K562 (cell line): ENCODE results near the gene NABP2. TPM values are rescaled to one million over a fixed set of nuclear protein-coding genes. Genes with fewer than 3 reads are reported as not detected.

Experiments used
- ADNP ChIP-seq: fragments of 200-800 bp; sonication (Bioruptor generic); IDR thresholded peaks from 2 replicates; pipeline ENCODE4 v1.6.1; 2016; ENCODE audit warnings: missing genetic modification characterization, missing compliant biosample characterization
- ARID2 ChIP-seq: fragments of 450-650 bp; IDR thresholded peaks from 2 replicates; pipeline ENCODE4 v1.6.1; 2017; ENCODE audit warnings: antibody characterized with exemption, mild to moderate bottlenecking
- BRF1 ChIP-seq: IDR thresholded peaks from 3 replicates; pipeline ENCODE4 v1.6.1; 2011; ENCODE audit warnings: borderline replicate concordance, mild to moderate bottlenecking; ENCODE audit not compliant: insufficient read length; ENCODE audit errors: extremely low read depth
- EZH2 ChIP-seq: IDR thresholded peaks from 2 replicates; pipeline ENCODE4 v1.6.1; 2012; ENCODE audit warnings: low read depth, mild to moderate bottlenecking, inconsistent platforms, low read length, borderline replicate concordance
- FIP1L1 ChIP-seq: fragments of 200-400 bp; formaldehyde crosslinking; IDR thresholded peaks from 2 replicates; pipeline ENCODE4 v1.6.1; 2018; ENCODE audit warnings: mild to moderate bottlenecking, low read depth, low read length; ENCODE audit not compliant: poor library complexity, severe bottlenecking
- FOXP1 ChIP-seq: sonication (generic); formaldehyde crosslinking; IDR thresholded peaks from 2 replicates; pipeline ENCODE4 v1.8.0; 2022; ENCODE audit warnings: mild to moderate bottlenecking, missing genetic modification reagents
- SP1 ChIP-seq: sonication (generic); formaldehyde crosslinking; IDR thresholded peaks from 2 replicates; pipeline ENCODE4 v1.8.1; 2022; ENCODE audit warnings: mild to moderate bottlenecking, missing genetic modification reagents
- TEAD2 ChIP-seq: fragments of 450-650 bp; IDR thresholded peaks from 2 replicates; pipeline ENCODE4 v1.6.1; 2016; ENCODE audit warnings: missing genetic modification characterization, control low read depth, missing compliant biosample characterization
- TGIF2 ChIP-seq: sonication (generic); formaldehyde crosslinking; IDR thresholded peaks from 2 replicates; pipeline ENCODE4 v1.8.1; 2022; ENCODE audit warnings: mild to moderate bottlenecking, missing genetic modification reagents, moderate library complexity
- ZNF121 ChIP-seq: sonication (generic); formaldehyde crosslinking; conservative IDR thresholded peaks from 2 replicates; pipeline ENCODE4 v1.8.0; 2022; ENCODE audit warnings: missing genetic modification reagents
- ZSCAN29 ChIP-seq: fragments of 450-650 bp; IDR thresholded peaks from 2 replicates; pipeline ENCODE4 v1.6.1; 2017
- polyA plus RNA-seq, 8 experiments: library from polyadenylated mRNA; depleted of rRNA in 4 of 8; stranded (reverse) in 5 of 8; unstranded in 3 of 8; fragments of >200 nt; fragmentation: Nextera tagmentation in 2 of 8; fragmentation: Illumina TruSeq in 1 of 8; extraction: Ambion mirVana in 2 of 8; extraction: Trizol in 1 of 8; gene quantifications; 2 replicates each; pipeline versions ENCODE4 v1.2.1 to v1.2.3, GENCODE V29; 2011 to 2014; ENCODE audit warnings: inconsistent platforms in 1 of 8, missing spikeins in 1 of 8
- total RNA-seq, 7 experiments: library from RNA; depleted of rRNA in 6 of 7; stranded (reverse); fragments of >200 nt in 6 of 7; fragmentation: Illumina TruSeq in 2 of 7; extraction: Trizol in 2 of 7; gene quantifications; 2 replicates each; pipeline versions ENCODE4 v1.2.1 to v1.2.3, GENCODE V29; 2011 to 2021; ENCODE audit warnings: low replicate concordance in 1 of 7
- TF ChIP-seq, protein P1 (sequence below), 2 experiments: fragments of 450-650 bp; IDR thresholded peaks; 2 replicates each; pipeline ENCODE4 v1.6.1; 2016
- TF ChIP-seq, protein P2 (sequence below): fragments of 250-450 bp; sonication (Bioruptor Pico); IDR thresholded peaks from 2 replicates; pipeline ENCODE4 v1.4.0; 2020; ENCODE audit warnings: mild to moderate bottlenecking, moderate library complexity

Gene NABP2
- total and polyA plus RNA-seq, 9 of the 15 experiments (the other 6 are each of a cell fraction or from before 2014, with no cell fraction given), result 11.3 to 60.6 (median 43.5) TPM

DNA sequence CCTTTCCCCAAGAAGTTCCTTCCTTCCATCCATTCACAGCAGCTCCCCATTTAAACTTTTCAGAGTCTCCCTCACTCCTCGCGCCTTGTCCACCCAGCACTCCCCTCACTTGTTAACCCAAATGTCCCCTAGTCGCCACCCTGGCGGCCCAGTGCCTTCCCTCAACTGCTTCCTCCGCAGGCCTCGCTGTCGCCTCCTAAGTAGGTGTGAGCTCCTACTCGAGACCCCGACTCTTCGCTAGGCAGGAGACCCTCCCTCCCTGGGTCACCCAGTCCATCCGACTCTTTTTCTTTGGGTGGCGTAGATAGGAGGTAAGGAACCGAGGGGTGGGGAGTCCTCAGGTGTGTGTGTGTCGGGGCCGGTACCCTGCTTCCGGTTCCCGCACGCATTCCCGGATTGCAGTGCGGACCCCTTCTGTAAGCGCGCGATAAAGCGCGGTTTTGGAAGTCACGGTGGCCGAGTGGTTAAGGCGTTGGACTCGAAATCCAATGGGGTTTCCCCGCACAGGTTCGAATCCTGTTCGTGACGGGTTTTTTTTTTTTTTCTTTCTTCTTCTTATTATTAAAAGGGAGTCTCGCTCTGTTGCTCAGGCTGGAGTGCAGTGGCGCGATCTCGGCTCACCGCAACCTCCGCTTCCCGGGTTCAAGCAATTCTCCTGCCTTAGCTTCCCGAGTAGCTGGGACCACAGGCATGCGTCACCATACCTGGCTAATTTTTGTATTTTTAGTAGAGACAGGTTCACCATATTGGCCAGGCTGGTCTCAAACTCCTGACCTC is 34.0 kb upstream of the NABP2 start (continued):
- TF ChIP-seq TGIF2 (no peak), ZNF121 (CRISPR knock-in tag) (peak; percentile 48; the same call in 1 of the 2 replicates), EZH2 (no peak), FIP1L1 (no peak), ARID2 (no peak), ADNP (tag) (peak; percentile 98), ZSCAN29 (peak; percentile 70; the same call in 1 of the 2 replicates), FOXP1 (peak; percentile 50; the same call in 1 of the 2 replicates), SP1 (peak; percentile 81; the same call in 1 of the 2 replicates), TEAD2 (tag) (no peak; the same call in 1 of the 2 replicates), BRF1 (peak; percentile 48)
- TF ChIP-seq, protein P1, sequence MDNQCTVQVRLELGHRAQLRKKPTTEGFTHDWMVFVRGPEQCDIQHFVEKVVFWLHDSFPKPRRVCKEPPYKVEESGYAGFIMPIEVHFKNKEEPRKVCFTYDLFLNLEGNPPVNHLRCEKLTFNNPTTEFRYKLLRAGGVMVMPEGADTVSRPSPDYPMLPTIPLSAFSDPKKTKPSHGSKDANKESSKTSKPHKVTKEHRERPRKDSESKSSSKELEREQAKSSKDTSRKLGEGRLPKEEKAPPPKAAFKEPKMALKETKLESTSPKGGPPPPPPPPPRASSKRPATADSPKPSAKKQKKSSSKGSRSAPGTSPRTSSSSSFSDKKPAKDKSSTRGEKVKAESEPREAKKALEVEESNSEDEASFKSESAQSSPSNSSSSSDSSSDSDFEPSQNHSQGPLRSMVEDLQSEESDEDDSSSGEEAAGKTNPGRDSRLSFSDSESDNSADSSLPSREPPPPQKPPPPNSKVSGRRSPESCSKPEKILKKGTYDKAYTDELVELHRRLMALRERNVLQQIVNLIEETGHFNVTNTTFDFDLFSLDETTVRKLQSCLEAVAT (IDR thresholded peaks at IDR 0.05), result peak; percentile 37 to 58; a peak in 2 of 4 replicates
- TF ChIP-seq, protein P2, sequence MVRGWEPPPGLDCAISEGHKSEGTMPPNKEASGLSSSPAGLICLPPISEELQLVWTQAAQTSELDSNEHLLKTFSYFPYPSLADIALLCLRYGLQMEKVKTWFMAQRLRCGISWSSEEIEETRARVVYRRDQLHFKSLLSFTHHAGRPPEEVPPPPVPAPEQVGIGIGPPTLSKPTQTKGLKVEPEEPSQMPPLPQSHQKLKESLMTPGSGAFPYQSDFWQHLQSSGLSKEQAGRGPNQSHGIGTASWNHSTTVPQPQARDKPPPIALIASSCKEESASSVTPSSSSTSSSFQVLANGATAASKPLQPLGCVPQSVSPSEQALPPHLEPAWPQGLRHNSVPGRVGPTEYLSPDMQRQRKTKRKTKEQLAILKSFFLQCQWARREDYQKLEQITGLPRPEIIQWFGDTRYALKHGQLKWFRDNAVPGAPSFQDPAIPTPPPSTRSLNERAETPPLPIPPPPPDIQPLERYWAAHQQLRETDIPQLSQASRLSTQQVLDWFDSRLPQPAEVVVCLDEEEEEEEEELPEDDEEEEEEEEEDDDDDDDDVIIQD (CRISPR knock-in tag), result no peak
